ENCODE data around the gene SHROOM3. TPM values are rescaled to one million over a fixed set of nuclear protein-coding genes. Genes with fewer than 3 reads are reported as not detected.

Gene SHROOM3
- polyA plus RNA-seq, 2 of the 4 experiments (the other 2 are of a cell fraction), result 2.8 to 5.1 TPM

DNA sequence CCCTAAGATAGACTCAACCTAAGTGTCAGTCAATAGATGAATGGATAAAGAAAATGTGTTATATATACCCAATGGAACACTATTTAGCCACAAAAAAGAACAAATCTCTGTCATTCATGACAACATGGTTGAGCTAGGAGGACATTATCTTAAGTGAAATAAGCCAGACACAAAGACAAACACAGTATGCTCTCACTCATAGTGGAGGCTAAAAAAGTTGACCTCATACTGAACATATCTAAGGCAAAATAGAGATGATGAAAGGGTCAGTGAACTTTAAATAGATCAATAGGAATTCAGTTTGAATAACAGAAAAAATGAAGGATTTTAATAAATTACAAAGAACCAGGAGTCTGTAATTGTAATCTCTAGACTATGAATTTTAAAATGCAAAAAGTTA, 356.4 kb downstream of the SHROOM3 start:
- Histone ChIP-seq H3K4me3 (no peak overlapping the region), H3K4me2 (no peak overlapping the region), H3K27ac (no peak overlapping the region), H3K4me1 (no peaks in the 10 kb centered on the region), H3K9me3 (no peaks in the 10 kb centered on the region)
- DNase-seq (ENCODE audit: low read depth in 1 of 2, low spot score in 1 of 2), result no peak
- FAIRE-seq, result no peak
- ChIA-PET POLR2A (no interaction called here), CTCF (no interaction called here)
- no peak for ATAC-seq
- TF ChIP-seq HOXB5 (CRISPR knock-in tag; IDR thresholded peaks at IDR 0.05) (no peak), MYC (IDR thresholded peaks at IDR 0.05; ENCODE audit: borderline replicate concordance, low read length) (no peak), HES2 (IDR thresholded peaks at IDR 0.05) (no peak), POLR2AphosphoS2 (conservative IDR thresholded peaks at IDR 0.05; ENCODE audit: low read length) (no peak), RCOR1 (IDR thresholded peaks at IDR 0.05; ENCODE audit: low read depth, low read length) (no peak), CHD2 (IDR thresholded peaks at IDR 0.05; ENCODE audit: low read length, partially characterized antibody) (no peak), RNF2 (IDR thresholded peaks at IDR 0.05; ENCODE audit: borderline replicate concordance, low read depth) (no peak), HDAC2 (IDR thresholded peaks at IDR 0.05) (no peak), KDM1A (IDR thresholded peaks at IDR 0.05; ENCODE audit: low read depth) (no peak), FOXS1 (CRISPR knock-in tag; IDR thresholded peaks at IDR 0.05) (no peak), EP300 (IDR thresholded peaks at IDR 0.05) (no peak), FOSL2 (IDR thresholded peaks at IDR 0.05) (no peak), FOSL2 (CRISPR knock-in tag; IDR thresholded peaks at IDR 0.05) (no peak), RFX5 (IDR thresholded peaks at IDR 0.05) (no peak), JUN (IDR thresholded peaks at IDR 0.05) (no peak), TP53 (CRISPR knock-in tag; IDR thresholded peaks at IDR 0.05) (no peak), CTCF (IDR thresholded peaks at IDR 0.05) (no peak), NFE2L2 (conservative IDR thresholded peaks at IDR 0.05; ENCODE audit: low read length) (no peak)

DNA sequence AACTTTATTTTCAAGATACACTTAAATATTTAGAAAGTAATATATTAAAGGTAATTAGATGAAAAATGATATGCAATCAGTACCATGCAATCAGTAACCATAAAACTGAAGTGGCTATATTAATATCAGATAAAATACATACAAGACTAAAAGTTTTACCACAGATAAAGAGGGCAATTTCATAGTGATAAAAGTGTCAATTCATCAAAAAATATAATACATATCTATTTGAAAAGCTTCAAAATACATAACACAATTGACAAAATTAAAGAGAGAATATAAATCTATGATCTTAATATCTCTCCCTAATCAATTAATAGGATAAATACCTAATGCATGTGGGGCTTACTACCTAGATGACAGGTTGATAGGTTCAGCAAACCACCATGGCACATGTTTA, 357.4 kb downstream of the SHROOM3 start:
- Histone ChIP-seq H3K9me3 (no peaks in the 10 kb centered on the region), H3K4me1 (no peaks in the 10 kb centered on the region), H3K4me2 (no peak overlapping the region), H3K4me3 (no peak overlapping the region), H3K27ac (no peak overlapping the region)
- DNase-seq (ENCODE audit: low read depth in 1 of 2, low spot score in 1 of 2) (no peak), ATAC-seq (no peak), FAIRE-seq (no peak)
- ChIA-PET CTCF (no interaction called here), POLR2A (no interaction called here)
- TF ChIP-seq TFCP2L1 (CRISPR knock-in tag; IDR thresholded peaks at IDR 0.05), result no peak
- TF ChIP-seq MAFK (IDR thresholded peaks at IDR 0.05; ENCODE audit: partially characterized antibody), result peak; percentile 76

DNA sequence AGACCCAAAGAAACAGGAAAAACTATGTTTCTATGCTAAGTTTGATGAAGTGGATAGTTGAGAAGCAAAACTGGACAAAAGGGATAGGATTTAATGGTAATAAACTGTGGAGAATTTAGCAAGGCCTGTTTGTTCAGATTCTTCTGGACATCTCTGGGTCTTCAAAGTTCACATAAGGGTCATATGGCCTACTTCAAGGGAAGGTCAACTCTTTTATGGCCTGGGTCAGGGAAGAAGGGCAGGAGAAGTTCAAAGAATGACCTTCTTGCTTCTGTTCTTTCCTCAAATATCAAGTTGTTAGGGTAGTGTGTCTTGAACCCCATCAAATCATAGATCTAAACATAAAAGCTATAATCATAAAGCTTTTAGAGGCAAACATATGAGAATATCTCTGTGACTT, 360.2 kb downstream of the SHROOM3 start:
- H3K4me3 ChIP-seq, result no peak overlapping the region
- no peaks in the 10 kb centered on the region for H3K9me3 ChIP-seq
- DNase-seq (ENCODE audit: low read depth in 1 of 2, low spot score in 1 of 2), result no peak
- no peak overlapping the region for H3K4me2 ChIP-seq
- FAIRE-seq, result no peak
- CTCF ChIA-PET, result no interaction called here
- no peaks in the 10 kb centered on the region for H3K4me1 ChIP-seq
- POLR2A ChIA-PET, result no interaction called here
- no peak for ATAC-seq
- H3K27ac ChIP-seq, result no peak overlapping the region
- TF ChIP-seq MAZ (IDR thresholded peaks at IDR 0.05; ENCODE audit: borderline replicate concordance, low read depth, low read length) (no peak), REST (IDR thresholded peaks at IDR 0.05) (no peak), PHF8 (IDR thresholded peaks at IDR 0.05; ENCODE audit: borderline replicate concordance, low read depth) (no peak), HDAC2 (IDR thresholded peaks at IDR 0.05) (no peak), E2F6 (IDR thresholded peaks at IDR 0.05; ENCODE audit: borderline replicate concordance, low read depth) (no peak), JUNB (IDR thresholded peaks at IDR 0.05) (no peak), GATA3 (IDR thresholded peaks at IDR 0.05; ENCODE audit: borderline replicate concordance) (no peak), SREBF2 (IDR thresholded peaks at IDR 0.05) (no peak), TP53 (CRISPR knock-in tag; IDR thresholded peaks at IDR 0.05) (no peak), KDM1A (IDR thresholded peaks at IDR 0.05; ENCODE audit: low read depth) (no peak), PBX3 (IDR thresholded peaks at IDR 0.05) (no peak), RAD21 (conservative IDR thresholded peaks at IDR 0.05 in 1 of 2, IDR thresholded peaks at IDR 0.05 in 1 of 2) (no peak), ESRRA (IDR thresholded peaks at IDR 0.05; ENCODE audit: borderline replicate concordance, low read length) (no peak), FOSL2 (IDR thresholded peaks at IDR 0.05) (no peak), FOSL2 (CRISPR knock-in tag; IDR thresholded peaks at IDR 0.05) (no peak)
- TF ChIP-seq, protein P1, sequence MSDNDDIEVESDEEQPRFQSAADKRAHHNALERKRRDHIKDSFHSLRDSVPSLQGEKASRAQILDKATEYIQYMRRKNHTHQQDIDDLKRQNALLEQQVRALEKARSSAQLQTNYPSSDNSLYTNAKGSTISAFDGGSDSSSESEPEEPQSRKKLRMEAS (IDR thresholded peaks at IDR 0.05), result no peak
